Uterus (tissue), 2 donors: ENCODE measurements around the gene NPW.

ENCODE experiments used
- POLR2A ChIP-seq, 2 donors: fragments of 450-650 bp; IDR thresholded peaks; one replicate each; pipeline ENCODE4 v1.6.1; 2016; ENCODE audit warnings: antibody characterized with exemption in 2 of 2, mild to moderate bottlenecking in 1 of 2, moderate library complexity in 1 of 2
- TF ChIP-seq, protein P1 (sequence below), 4 experiments: fragments of 200-600 bp in 2 of 4; fragments of 450-650 bp in 2 of 4; sonication (generic) in 2 of 4; IDR thresholded peaks; one replicate each; pipeline ENCODE4 v1.5.1; 2016 to 2019; ENCODE audit warnings: antibody characterized with exemption in 4 of 4, mild to moderate bottlenecking in 2 of 4, moderate library complexity in 1 of 4

- TF ChIP-seq, protein P1, sequence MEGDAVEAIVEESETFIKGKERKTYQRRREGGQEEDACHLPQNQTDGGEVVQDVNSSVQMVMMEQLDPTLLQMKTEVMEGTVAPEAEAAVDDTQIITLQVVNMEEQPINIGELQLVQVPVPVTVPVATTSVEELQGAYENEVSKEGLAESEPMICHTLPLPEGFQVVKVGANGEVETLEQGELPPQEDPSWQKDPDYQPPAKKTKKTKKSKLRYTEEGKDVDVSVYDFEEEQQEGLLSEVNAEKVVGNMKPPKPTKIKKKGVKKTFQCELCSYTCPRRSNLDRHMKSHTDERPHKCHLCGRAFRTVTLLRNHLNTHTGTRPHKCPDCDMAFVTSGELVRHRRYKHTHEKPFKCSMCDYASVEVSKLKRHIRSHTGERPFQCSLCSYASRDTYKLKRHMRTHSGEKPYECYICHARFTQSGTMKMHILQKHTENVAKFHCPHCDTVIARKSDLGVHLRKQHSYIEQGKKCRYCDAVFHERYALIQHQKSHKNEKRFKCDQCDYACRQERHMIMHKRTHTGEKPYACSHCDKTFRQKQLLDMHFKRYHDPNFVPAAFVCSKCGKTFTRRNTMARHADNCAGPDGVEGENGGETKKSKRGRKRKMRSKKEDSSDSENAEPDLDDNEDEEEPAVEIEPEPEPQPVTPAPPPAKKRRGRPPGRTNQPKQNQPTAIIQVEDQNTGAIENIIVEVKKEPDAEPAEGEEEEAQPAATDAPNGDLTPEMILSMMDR (IDR thresholded peaks at IDR 0.05): no peak
- no peak for TF ChIP-seq POLR2A (IDR thresholded peaks at IDR 0.05)
Observed at GRCh38 chr16:1999866-2000514, 19.6 kb upstream of the NPW start.
